Heart left ventricle (tissue), 16 donors: Measurements from ENCODE around the gene NLRP5. TPM values are rescaled to one million over a fixed set of nuclear protein-coding genes. Genes with fewer than 3 reads are reported as not detected.
A peak's percentile ranks its signal among the peaks of the same experiment; 100 is the strongest.

Source experiments
- ATAC-seq, 4 donors: fragments of 200-7000 bp; cut with Tn5 transposase; one replicate each; pipeline ENCODE4 v1.9.1; 2020 to 2022; ENCODE audit warnings: moderate library complexity in 4 of 4, mild to moderate bottlenecking in 3 of 4, moderate number of reproducible peaks in 1 of 4
- DNase-seq, 5 donors: peaks; one replicate each; pipeline ENCODE4 v3.0.0-alpha.2; 2020
- H3K27ac ChIP-seq, 12 donors: fragments of 200-600 bp; sonication (generic) in 4 of 12; one replicate each; pipeline versions ENCODE4 v1.5.0 to v1.8.0; 2016 to 2022; ENCODE audit warnings: mild to moderate bottlenecking in 2 of 12
- H3K27me3 ChIP-seq, 9 donors: fragments of 200-600 bp; sonication (generic) in 2 of 9; one replicate each; pipeline versions ENCODE4 v1.5.1 to v1.8.0; 2016 to 2022; ENCODE audit warnings: mild to moderate bottlenecking in 3 of 9
- H3K36me3 ChIP-seq, 9 donors: fragments of 200-600 bp; sonication (generic) in 2 of 9; one replicate each; pipeline versions ENCODE4 v1.5.0 to v1.8.0; 2018 to 2022; ENCODE audit warnings: mild to moderate bottlenecking in 2 of 9
- H3K4me1 ChIP-seq, 12 donors: fragments of 200-600 bp; sonication (generic) in 4 of 12; one replicate each; pipeline versions ENCODE4 v1.5.0 to v1.8.0; 2016 to 2022; ENCODE audit warnings: mild to moderate bottlenecking in 3 of 12
- H3K4me3 ChIP-seq, 12 donors: fragments of 200-600 bp; sonication (generic) in 4 of 12; one replicate each; pipeline versions ENCODE4 v1.5.0 to v1.8.0; 2017 to 2022; ENCODE audit warnings: mild to moderate bottlenecking in 9 of 12, moderate library complexity in 4 of 12
- H3K9me3 ChIP-seq, 12 donors: fragments of 200-600 bp; sonication (generic) in 4 of 12; one replicate each; pipeline versions ENCODE4 v1.5.0 to v1.8.0; 2016 to 2022; ENCODE audit warnings: mild to moderate bottlenecking in 1 of 12
- CTCF ChIP-seq, 12 donors: fragments of 200-600 bp; sonication (generic) in 4 of 12; IDR thresholded peaks; one replicate each; pipeline versions ENCODE4 v1.5.0 to v1.8.0; 2018 to 2022; ENCODE audit warnings: antibody characterized with exemption in 12 of 12, mild to moderate bottlenecking in 5 of 12
- POLR2A ChIP-seq, 2 donors: fragments of 450-650 bp; IDR thresholded peaks; one replicate each; pipeline ENCODE4 v1.6.1; 2017; ENCODE audit warnings: antibody characterized with exemption in 2 of 2, mild to moderate bottlenecking in 2 of 2, moderate library complexity in 2 of 2
- WGBS, 4 donors: extraction: QIAGEN DNeasy Blood & Tissue Kit in 2 of 4; methylation state at CpG; one replicate each; pipeline versions ENCODE4 v1.1.5 to v1.1.7; 2013 to 2018; 5-methylcytosine and 5-hydroxymethylcytosine counted together
- intact Hi-C, 10 donors: fragments of 100-400 bp; cut with DNase I; formaldehyde crosslinking; loops; one replicate each; pipeline versions ENCODE4 v1.11.1 to v1.14.2; 2022
- polyA plus RNA-seq, 2 donors: library from polyadenylated mRNA; stranded (reverse); fragments of 200-250 nt; gene quantifications; one replicate each; pipeline ENCODE4 v1.2.3, GENCODE V29; 2013
- total RNA-seq, 9 donors: library from RNA; depleted of rRNA in 2 of 9; stranded (reverse); fragments of >200 nt in 2 of 9; fragmentation: NEBNext Ultra II Directional in 3 of 9; extraction: Animal tissue kit (Norgen Biotek cat#: 25700) in 3 of 9; gene quantifications; one replicate each; pipeline versions ENCODE4 v1.1.0 to v1.2.4, GENCODE V29; 2016 to 2023
- donor health status: ischemic (EF 13 %, LVEDD 7.1; RV severe dilation, severe dysfunction).
- donor health status: healthy with polysubstance abuse.
- donor health status: DM: no; HTN: yes; CAD: no.
- donor health status: DM: no; HTN: no; CAD: no.
- donor health status: ischemic (EF 25% LVEDD 6.9; RV normal size, moderate dysfunction).
- donor health status: ischemic (EF 25% LVEDD 5.7; RV mildly dilated, moderate dysfunction).
- donor health status: healthy.
- donor health status: DM: yes; HTN: yes; CAD: no.
- donor health status: ischemic (EF 35%, LVEDD 5.7; RV mildly dilated, moderate dysfunction).
- donor health status: nonischemic (EF 11% LVEDD 7.7; RV severe dilation, severe dysfunction).
- donor health status: DM: yes; HTN: yes; CAD: no.
- donor health status: PGD.
- donor health status: ischemic (EF 29% LVEDD 5.4; RV normal size, mild dysfunction).
- donor health status: nonischemic (EF 23%, LVEDD 6.1; RV moderate dilation, normal function).

Gene NLRP5
- total and polyA plus RNA-seq, 11 donors = not detected

DNA sequence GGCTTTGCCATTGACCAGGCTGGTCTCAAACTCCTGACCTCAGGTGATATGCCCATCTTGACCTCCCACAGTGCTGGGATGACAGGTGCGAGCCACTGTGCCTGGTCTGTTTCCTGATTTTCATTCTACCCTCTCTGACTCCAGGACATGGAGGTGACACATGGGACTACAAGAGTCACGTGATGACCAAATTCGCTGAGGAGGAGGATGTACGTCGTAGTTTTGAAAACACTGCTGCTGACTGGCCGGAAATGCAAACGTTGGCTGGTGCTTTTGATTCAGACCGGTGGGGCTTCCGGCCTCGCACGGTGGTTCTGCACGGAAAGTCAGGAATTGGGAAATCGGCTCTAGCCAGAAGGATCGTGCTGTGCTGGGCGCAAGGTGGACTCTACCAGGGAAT is 40.2 kb downstream of the NLRP5 start:
- H3K36me3 ChIP-seq = no peaks in the 10 kb centered on the region
- intact Hi-C loops = no loop called here
- DNase-seq (no peak), ATAC-seq (no peak)
- 88 to 93% (median 89%) methylated on average over 15 of the region's 15 CpGs for WGBS, 4 donors
- no peak overlapping the region for H3K27ac ChIP-seq
- H3K4me3 ChIP-seq = no peak overlapping the region
- no peak for TF ChIP-seq CTCF (IDR thresholded peaks at IDR 0.05)
- TF ChIP-seq POLR2A (IDR thresholded peaks at IDR 0.05) = no peak
- no peaks in the 10 kb centered on the region for H3K9me3 ChIP-seq
- H3K27me3 ChIP-seq = peaks cover 0 to 3% (median 0%) of the 10 kb centered on the region in 9 donors
- H3K4me1 ChIP-seq = no peaks in the 10 kb centered on the region

DNA sequence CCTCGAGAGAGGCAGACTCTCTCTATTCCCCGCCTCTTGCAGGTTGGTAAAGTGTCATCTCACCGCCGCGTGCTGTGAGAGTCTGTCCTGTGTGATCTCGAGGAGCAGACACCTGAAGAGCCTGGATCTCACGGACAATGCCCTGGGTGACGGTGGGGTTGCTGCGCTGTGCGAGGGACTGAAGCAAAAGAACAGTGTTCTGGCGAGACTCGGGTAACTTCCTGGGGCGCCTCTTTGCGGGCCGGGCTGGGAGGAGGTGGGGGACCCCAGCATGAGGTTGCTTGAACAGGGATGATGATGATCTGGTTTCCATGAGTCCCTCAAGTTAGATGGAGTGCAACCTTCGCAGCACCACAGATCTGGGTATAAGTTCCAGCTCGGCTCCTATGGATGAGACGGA is 67.0 kb downstream of the NLRP5 start:
- Histone ChIP-seq H3K4me3 (no peak overlapping the region), H3K9me3 (peaks cover 0 to 2% (median 0%) of the 10 kb centered on the region in 12 donors), H3K27ac (no peak overlapping the region), H3K27me3 (peaks cover 0 to 15% (median 0%) of the 10 kb centered on the region in 9 donors), H3K36me3 (no peaks in the 10 kb centered on the region), H3K4me1 (no peaks in the 10 kb centered on the region)
- TF ChIP-seq CTCF (IDR thresholded peaks at IDR 0.05) = no peak
- TF ChIP-seq POLR2A (IDR thresholded peaks at IDR 0.05) = no peak
- WGBS, 4 donors = 84 to 91% (median 87%) methylated on average over 18 of the region's 18 CpGs
- intact Hi-C loops = no loop called here
- ATAC-seq (no peak), DNase-seq (no peak)

GRCh38 chr19:56066152-56067023 is 79.8 kb downstream of the NLRP5 start:
- Histone ChIP-seq H3K4me1 (peaks cover 0 to 9% (median 5%) of the 10 kb centered on the region in 12 donors), H3K27me3 (peaks cover 0 to 32% (median 0%) of the 10 kb centered on the region in 9 donors), H3K4me3 (peak overlapping the region in 10 of 12 donors; percentile 11 to 41 (median 27)), H3K36me3 (no peaks in the 10 kb centered on the region), H3K9me3 (peaks cover 0 to 5% (median 0%) of the 10 kb centered on the region in 12 donors), H3K27ac (no peak overlapping the region)
- peak; percentile 42 to 80 (median 62) for DNase-seq
- ATAC-seq = peak; percentile 47 to 86 (median 83)
- 5 to 13% (median 7%) methylated on average over 16 to 39 of the region's 39 CpGs for WGBS, 4 donors
- intact Hi-C loops = loop anchor here in 1 of 10 donors (1.0 kb wide), 1 partner anchor 284 kb away; no protein-coding TSS in a partner anchor
- TF ChIP-seq POLR2A (IDR thresholded peaks at IDR 0.05) = no peak
- peak; percentile 83 to 94 (median 90) for TF ChIP-seq CTCF (IDR thresholded peaks at IDR 0.05)

- no peaks in the 10 kb centered on the region for H3K36me3 ChIP-seq
- no peak overlapping the region for H3K27ac ChIP-seq
- DNase-seq = no peak
- intact Hi-C loops = loop anchor here in 4 of 10 donors (10.0 kb wide), 3 partner anchors 265 to 285 kb away; no protein-coding TSS in a partner anchor
- peaks cover 0 to 11% (median 0%) of the 10 kb centered on the region in 9 donors for H3K27me3 ChIP-seq
- TF ChIP-seq POLR2A (IDR thresholded peaks at IDR 0.05) = no peak
- TF ChIP-seq CTCF (IDR thresholded peaks at IDR 0.05) = no peak
- H3K4me3 ChIP-seq = no peak overlapping the region
- peaks cover 0 to 2% (median 0%) of the 10 kb centered on the region in 12 donors for H3K9me3 ChIP-seq
- peaks cover 0 to 9% (median 5%) of the 10 kb centered on the region in 12 donors for H3K4me1 ChIP-seq
- WGBS, 4 donors = 48 to 85% (median 66%) methylated on average over 3 of the region's 3 CpGs
- ATAC-seq = no peak
These were observed 83.1 kb downstream of the NLRP5 start for GRCh38 chr19:56069642-56070041.
